ENCODE results near the gene DOCK3. TPM values are rescaled to one million over a fixed set of nuclear protein-coding genes. Genes with fewer than 3 reads are reported as not detected.
"Not testable (repeated sequence)": the region's sequence is repeated elsewhere in the genome, so short reads cannot be mapped to it uniquely, and the experiment has no call there.

Gene DOCK3
- total RNA-seq, 1 donor from 2014 or later, result 10.0 TPM

DNA sequence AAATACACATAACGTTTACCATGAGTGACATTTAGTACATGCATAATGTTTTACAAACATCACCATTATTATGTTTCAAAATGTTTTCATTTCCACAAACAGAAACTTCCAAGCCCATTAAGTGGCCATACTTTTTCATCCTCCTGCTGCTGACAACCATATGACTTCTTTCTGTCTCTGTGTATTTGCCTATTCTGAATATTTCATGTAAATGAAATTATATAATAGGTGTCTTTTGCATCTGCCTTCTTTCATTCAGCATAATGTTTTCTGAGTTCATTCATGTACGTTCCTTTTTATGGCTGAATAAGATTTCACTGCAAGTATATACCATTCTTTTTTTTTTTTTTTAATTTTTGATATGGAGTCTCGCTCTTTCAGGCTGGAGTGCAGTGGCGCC, 209.0 kb downstream of the DOCK3 start:
- H3K27ac Mint-ChIP-seq, result no peak overlapping the region
- H3K4me1 Mint-ChIP-seq (ENCODE audit: low read depth), result no peaks in the 10 kb centered on the region
- TF ChIP-seq, protein P1, sequence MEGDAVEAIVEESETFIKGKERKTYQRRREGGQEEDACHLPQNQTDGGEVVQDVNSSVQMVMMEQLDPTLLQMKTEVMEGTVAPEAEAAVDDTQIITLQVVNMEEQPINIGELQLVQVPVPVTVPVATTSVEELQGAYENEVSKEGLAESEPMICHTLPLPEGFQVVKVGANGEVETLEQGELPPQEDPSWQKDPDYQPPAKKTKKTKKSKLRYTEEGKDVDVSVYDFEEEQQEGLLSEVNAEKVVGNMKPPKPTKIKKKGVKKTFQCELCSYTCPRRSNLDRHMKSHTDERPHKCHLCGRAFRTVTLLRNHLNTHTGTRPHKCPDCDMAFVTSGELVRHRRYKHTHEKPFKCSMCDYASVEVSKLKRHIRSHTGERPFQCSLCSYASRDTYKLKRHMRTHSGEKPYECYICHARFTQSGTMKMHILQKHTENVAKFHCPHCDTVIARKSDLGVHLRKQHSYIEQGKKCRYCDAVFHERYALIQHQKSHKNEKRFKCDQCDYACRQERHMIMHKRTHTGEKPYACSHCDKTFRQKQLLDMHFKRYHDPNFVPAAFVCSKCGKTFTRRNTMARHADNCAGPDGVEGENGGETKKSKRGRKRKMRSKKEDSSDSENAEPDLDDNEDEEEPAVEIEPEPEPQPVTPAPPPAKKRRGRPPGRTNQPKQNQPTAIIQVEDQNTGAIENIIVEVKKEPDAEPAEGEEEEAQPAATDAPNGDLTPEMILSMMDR (IDR thresholded peaks at IDR 0.05; ENCODE audit: unreplicated experiment), result no peak
- no peaks in the 10 kb centered on the region for H3K36me3 Mint-ChIP-seq (ENCODE audit: insufficient read depth)
- H3K9me3 Mint-ChIP-seq (ENCODE audit: low read depth), result no peaks in the 10 kb centered on the region
- no peak for DNase-seq (ENCODE audit: low spot score, unreplicated experiment)
- H3K4me3 Mint-ChIP-seq (ENCODE audit: low read depth), result no peak overlapping the region
- no peaks in the 10 kb centered on the region for H3K27me3 Mint-ChIP-seq

DNA sequence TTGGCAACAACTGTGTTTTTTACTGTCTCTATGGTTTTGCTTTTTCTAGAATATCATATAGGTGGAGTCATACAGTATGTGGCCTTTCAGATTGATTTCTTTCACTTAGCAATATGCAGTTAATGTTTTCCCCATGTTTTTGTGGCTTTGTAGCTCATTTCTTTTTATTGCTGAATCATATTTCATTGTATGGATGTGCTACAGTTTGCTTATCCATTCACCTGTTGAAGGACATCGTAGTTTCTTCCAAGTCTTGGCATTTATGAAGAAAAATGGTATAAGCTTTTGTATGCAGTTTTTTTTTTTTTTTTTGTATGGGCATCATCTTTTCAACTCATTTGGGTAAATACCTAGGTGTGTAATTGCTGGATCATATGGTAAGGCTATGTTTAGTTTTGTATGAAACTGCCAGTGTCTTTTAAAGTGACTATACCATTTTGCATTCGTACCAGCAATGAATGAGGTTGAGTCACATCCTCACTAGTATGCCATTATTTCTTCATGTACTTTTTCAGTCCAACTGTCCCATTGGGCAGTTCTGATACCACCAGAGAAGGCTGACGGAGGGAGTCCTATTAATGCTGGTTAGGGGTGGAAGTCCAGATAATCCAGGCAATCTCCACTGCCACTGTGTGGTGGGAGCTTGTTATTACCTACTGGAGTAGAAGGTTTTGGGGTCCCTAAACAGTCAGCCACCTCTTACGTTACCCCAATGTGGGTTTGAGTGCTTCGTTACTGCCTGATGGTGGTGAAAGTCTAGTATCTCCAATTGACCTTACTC, 210.5 kb downstream of the DOCK3 start:
- no peaks in the 10 kb centered on the region for H3K27me3 Mint-ChIP-seq
- H3K27ac Mint-ChIP-seq, result no peak overlapping the region
- DNase-seq (ENCODE audit: low spot score, unreplicated experiment), result no peak
- H3K9me3 Mint-ChIP-seq (ENCODE audit: low read depth), result no peaks in the 10 kb centered on the region
- TF ChIP-seq, protein P1 (IDR thresholded peaks at IDR 0.05; ENCODE audit: unreplicated experiment), result peak; percentile 41
- H3K4me1 Mint-ChIP-seq (ENCODE audit: low read depth), result no peaks in the 10 kb centered on the region
- H3K4me3 Mint-ChIP-seq (ENCODE audit: low read depth), result no peak overlapping the region
- H3K36me3 Mint-ChIP-seq (ENCODE audit: insufficient read depth), result no peaks in the 10 kb centered on the region

DNA sequence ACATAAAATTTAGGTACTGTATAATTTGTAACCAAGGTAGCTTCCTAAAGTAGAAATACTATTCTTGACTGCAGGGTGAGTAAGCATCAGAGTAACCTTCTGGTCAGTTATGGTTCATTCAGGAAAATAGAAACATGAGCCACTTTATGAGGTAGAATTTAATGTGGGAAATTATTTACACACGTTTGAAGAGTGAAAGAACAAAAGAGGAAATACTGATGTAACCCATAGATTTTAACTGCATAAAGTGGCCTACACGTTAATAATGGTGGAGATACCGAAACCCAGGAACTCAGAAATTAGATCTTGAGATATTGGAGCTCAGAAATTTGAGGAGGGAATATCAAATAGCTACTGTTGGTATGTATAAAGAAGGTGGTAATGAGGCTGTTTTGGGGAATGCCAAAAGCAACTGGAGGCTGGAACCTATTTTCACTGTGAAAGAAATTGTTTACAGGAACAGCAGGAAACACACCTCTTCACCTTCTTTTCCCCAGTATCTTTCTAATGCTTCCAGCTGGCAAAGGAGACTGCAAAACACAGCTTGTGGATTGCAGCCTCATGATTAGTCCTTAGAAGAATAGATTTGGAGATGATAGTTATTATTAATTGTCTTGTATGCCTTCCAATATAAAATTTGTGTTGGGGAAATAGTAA, 216.1 kb downstream of the DOCK3 start:
- Mint-ChIP-seq H3K4me1 (ENCODE audit: low read depth) (no peaks in the 10 kb centered on the region), H3K4me3 (ENCODE audit: low read depth) (no peak overlapping the region), H3K36me3 (ENCODE audit: insufficient read depth) (no peaks in the 10 kb centered on the region), H3K27ac (no peak overlapping the region), H3K9me3 (ENCODE audit: low read depth) (no peaks in the 10 kb centered on the region), H3K27me3 (no peaks in the 10 kb centered on the region)
- DNase-seq (ENCODE audit: low spot score, unreplicated experiment), result no peak
- TF ChIP-seq, protein P1 (IDR thresholded peaks at IDR 0.05; ENCODE audit: unreplicated experiment), result no peak

DNA sequence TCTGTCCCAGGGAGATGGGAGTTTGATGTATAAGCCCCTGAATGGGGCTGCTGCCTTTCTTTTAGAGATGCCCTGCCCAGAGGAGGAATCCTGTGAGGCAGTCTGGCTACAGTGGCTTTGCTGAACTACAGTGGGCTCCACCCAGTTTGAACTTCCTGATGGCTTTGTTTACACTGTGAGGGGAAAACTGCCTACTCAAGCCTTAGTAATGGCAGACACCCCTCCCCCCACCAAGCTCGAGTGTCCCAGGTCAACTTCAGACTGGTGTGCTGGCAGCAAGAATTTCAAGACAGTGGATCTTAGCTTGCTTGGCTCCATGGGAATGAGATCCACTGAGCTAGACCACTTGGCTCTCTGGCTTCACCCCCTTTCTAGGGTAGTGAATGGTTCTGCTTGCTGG, 226.4 kb downstream of the DOCK3 start:
- not testable (repeated sequence) for H3K4me3 Mint-ChIP-seq (ENCODE audit: low read depth); H3K36me3 Mint-ChIP-seq (ENCODE audit: insufficient read depth); H3K27ac Mint-ChIP-seq; H3K27me3 Mint-ChIP-seq; H3K4me1 Mint-ChIP-seq (ENCODE audit: low read depth); H3K9me3 Mint-ChIP-seq (ENCODE audit: low read depth); DNase-seq (ENCODE audit: low spot score, unreplicated experiment)

DNA sequence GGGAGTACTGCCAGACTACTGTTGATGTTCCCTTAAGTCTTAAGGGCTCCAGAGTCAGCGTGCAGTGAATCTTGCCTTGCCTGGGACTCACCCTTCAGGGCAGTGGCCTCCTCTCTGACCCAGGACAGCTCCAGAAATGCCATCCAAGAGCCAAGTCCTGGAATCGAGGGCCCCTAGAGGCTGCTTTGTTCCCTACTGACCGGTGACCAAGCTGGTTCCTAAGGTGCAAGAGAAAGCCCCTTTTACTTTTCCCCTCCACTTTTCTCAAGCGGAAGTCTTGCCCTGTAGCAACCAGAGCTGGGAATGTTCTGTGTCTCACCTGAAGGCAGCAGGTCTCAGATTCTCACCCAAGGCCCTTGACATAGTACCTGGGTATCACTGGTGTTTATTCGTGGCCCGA, 238.0 kb downstream of the DOCK3 start:
- no peak overlapping the region for H3K4me3 Mint-ChIP-seq (ENCODE audit: low read depth)
- H3K36me3 Mint-ChIP-seq (ENCODE audit: insufficient read depth), result no peaks in the 10 kb centered on the region
- H3K4me1 Mint-ChIP-seq (ENCODE audit: low read depth), result no peaks in the 10 kb centered on the region
- no peak overlapping the region for H3K27ac Mint-ChIP-seq
- TF ChIP-seq, protein P1 (IDR thresholded peaks at IDR 0.05; ENCODE audit: unreplicated experiment), result no peak
- no peaks in the 10 kb centered on the region for H3K27me3 Mint-ChIP-seq
- no peak for DNase-seq (ENCODE audit: low spot score, unreplicated experiment)
- peaks cover 14% of the 10 kb centered on the region for H3K9me3 Mint-ChIP-seq (ENCODE audit: low read depth)

DNA sequence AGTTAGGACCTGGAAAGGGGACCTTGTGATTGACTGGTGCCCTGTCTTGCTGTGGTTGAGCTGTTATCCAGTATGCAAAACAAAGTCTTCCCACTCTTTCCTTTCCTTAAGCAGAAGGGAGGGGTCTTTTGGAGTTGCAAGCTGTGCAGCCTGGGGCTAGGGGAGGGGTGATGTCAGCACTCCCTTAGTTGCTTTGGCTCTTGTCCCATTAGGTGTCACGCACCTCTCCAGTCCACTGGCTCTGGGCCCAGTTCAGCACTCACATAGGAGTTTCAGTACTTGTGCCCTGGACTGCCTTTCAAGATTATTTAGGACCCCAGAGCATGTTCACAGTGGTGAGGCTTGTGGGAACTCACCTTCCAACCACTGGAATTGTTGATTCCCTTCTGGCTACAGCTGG, 238.5 kb downstream of the DOCK3 start:
- Mint-ChIP-seq H3K36me3 (ENCODE audit: insufficient read depth) (no peaks in the 10 kb centered on the region), H3K4me3 (ENCODE audit: low read depth) (no peak overlapping the region), H3K9me3 (ENCODE audit: low read depth) (peaks cover 11% of the 10 kb centered on the region), H3K27me3 (no peaks in the 10 kb centered on the region), H3K27ac (no peak overlapping the region), H3K4me1 (ENCODE audit: low read depth) (no peaks in the 10 kb centered on the region)
- TF ChIP-seq, protein P1 (IDR thresholded peaks at IDR 0.05; ENCODE audit: unreplicated experiment), result no peak
- DNase-seq (ENCODE audit: low spot score, unreplicated experiment), result no peak

DNA sequence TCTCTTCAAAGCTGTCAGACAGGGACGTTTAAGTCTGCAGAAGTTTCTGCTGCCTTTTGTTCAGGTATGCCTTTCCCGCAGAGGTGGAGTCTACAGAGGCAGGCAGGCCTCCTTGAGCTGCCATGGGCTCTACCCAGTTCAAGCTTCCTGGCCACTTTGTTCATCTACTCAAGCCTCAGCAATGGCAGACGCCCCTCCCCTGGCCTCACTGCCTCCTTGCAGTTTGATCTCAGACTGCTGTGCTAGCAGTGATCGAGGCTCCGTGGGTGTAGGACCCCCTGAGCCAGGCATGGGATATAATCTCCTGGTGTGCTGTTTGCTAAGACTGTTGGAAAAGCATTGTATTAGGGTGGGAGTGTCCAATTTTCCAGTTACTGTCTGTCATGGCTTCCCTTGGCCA, 247.3 kb downstream of the DOCK3 start:
- H3K4me1 Mint-ChIP-seq (ENCODE audit: low read depth); H3K4me3 Mint-ChIP-seq (ENCODE audit: low read depth); H3K36me3 Mint-ChIP-seq (ENCODE audit: insufficient read depth); DNase-seq (ENCODE audit: low spot score, unreplicated experiment); H3K27me3 Mint-ChIP-seq; H3K27ac Mint-ChIP-seq: not testable (repeated sequence)
- H3K9me3 Mint-ChIP-seq (ENCODE audit: low read depth), result peaks cover 39% of the 10 kb centered on the region
